ENCODE measurements around the gene BCAN. TPM values are rescaled to one million over a fixed set of nuclear protein-coding genes. Genes with fewer than 3 reads are reported as not detected.

The BCAN gene
- total and polyA plus RNA-seq, 2 experiments from 2014 or later: not detected

- in situ Hi-C loops (cut with MboI): no loop called here
- Histone ChIP-seq H3K79me2 (ENCODE audit: insufficient read depth) (no peaks in the 10 kb centered on the region), H3K9me2 (ENCODE audit: insufficient read depth) (no peaks in the 10 kb centered on the region), H3F3A (ENCODE audit: insufficient read depth) (no peaks in the 10 kb centered on the region), H3K9me3 (ENCODE audit: low read depth) (no peaks in the 10 kb centered on the region), H3K9ac (no peak overlapping the region), H3K36me3 (ENCODE audit: low read depth) (no peaks in the 10 kb centered on the region), H3K4me2 (ENCODE audit: unreplicated experiment) (no peak overlapping the region), H4K20me1 (ENCODE audit: insufficient read depth) (no peaks in the 10 kb centered on the region), H3K27me3 (replicated peaks; ENCODE audit: insufficient read depth) (no peaks in the 10 kb centered on the region), H2AFZ (no peak overlapping the region), H3K27ac (no peak overlapping the region), H3K4me1 (ENCODE audit: insufficient read depth) (no peaks in the 10 kb centered on the region), H3K4me3 (no peak overlapping the region)
- TF ChIP-seq EZH2phosphoT487 (IDR thresholded peaks at IDR 0.05; ENCODE audit: insufficient read depth, low read depth) (no peak), EZH2 (IDR thresholded peaks at IDR 0.05; ENCODE audit: insufficient read depth, poor library complexity, severe bottlenecking) (no peak)
- 65 to 100% methylated on average over 1 to 4 of the region's 4 CpGs for WGBS, 2 experiments (ENCODE audit: low coverage in 1 of 2, low lambda C conversion rate in 2 of 2, missing lambda C conversion rate in 2 of 2)
- no peak for DNase-seq
Measured at GRCh38 chr1:156670791-156671190, 28.9 kb downstream of the BCAN start.

GRCh38 chr1:156671804-156672203, 29.9 kb downstream of the BCAN start:
- no peak overlapping the region for H3K4me2 ChIP-seq (ENCODE audit: unreplicated experiment)
- no peak overlapping the region for H3K27ac ChIP-seq
- no peaks in the 10 kb centered on the region for H4K20me1 ChIP-seq (ENCODE audit: insufficient read depth)
- H3K36me3 ChIP-seq (ENCODE audit: low read depth): no peaks in the 10 kb centered on the region
- no peak overlapping the region for H2AFZ ChIP-seq
- no peak overlapping the region for H3K4me3 ChIP-seq
- no peaks in the 10 kb centered on the region for H3K4me1 ChIP-seq (ENCODE audit: insufficient read depth)
- DNase-seq: no peak
- no peaks in the 10 kb centered on the region for H3K79me2 ChIP-seq (ENCODE audit: insufficient read depth)
- H3F3A ChIP-seq (ENCODE audit: insufficient read depth): no peaks in the 10 kb centered on the region
- no peaks in the 10 kb centered on the region for H3K9me2 ChIP-seq (ENCODE audit: insufficient read depth)
- no peaks in the 10 kb centered on the region for H3K27me3 ChIP-seq (replicated peaks; ENCODE audit: insufficient read depth)
- in situ Hi-C loops (cut with MboI): no loop called here
- 81 to 90% methylated on average over 2 of the region's 2 CpGs for whole genome bisulfite sequencing, 2 experiments (ENCODE audit: low coverage in 1 of 2, low lambda C conversion rate in 2 of 2, missing lambda C conversion rate in 2 of 2)
- no peaks in the 10 kb centered on the region for H3K9me3 ChIP-seq (ENCODE audit: low read depth)
- no peak overlapping the region for H3K9ac ChIP-seq
- TF ChIP-seq EZH2 (IDR thresholded peaks at IDR 0.05; ENCODE audit: insufficient read depth, poor library complexity, severe bottlenecking) (no peak), EZH2phosphoT487 (IDR thresholded peaks at IDR 0.05; ENCODE audit: insufficient read depth, low read depth) (no peak)

DNA sequence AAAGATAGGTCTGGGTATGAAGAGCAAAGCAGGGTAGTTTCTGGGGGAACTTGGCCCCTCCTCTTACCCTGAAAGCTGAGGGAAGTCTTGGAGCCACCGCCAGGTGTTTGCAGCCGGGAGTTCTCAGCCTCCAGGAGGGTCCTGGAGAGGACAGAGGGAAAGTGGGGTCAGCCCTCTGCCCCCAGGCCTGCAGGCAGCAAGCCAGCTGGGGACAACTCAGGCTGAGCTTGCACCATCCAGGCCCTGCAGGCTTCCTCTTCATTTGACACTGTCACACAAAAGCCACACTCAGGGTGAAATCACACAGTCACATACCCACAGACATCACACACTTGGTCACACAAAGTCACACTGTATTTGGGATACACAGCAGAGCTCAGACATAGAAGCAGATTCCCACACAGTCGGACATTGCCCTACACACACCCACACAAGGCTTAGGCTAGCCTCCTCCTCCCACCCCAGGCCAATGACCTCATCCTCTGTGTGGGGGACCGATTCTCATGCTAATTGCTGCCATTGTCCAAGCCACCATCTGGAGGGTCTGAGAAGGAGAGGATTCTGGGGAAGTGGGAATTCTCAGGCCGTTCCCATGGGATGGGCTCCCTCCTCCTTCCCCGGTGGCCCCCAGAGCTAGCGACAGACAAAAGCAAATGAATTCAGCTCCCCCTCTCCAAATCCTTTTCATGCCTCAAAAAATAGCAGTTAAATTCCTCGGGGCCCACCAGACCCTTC, 31.6 kb downstream of the BCAN start:
- Histone ChIP-seq H3K27ac (no peak overlapping the region), H3K9me3 (ENCODE audit: low read depth) (no peaks in the 10 kb centered on the region), H3K27me3 (replicated peaks; ENCODE audit: insufficient read depth) (no peaks in the 10 kb centered on the region), H3K9me2 (ENCODE audit: insufficient read depth) (no peaks in the 10 kb centered on the region), H3K4me1 (ENCODE audit: insufficient read depth) (peaks cover 6% of the 10 kb centered on the region), H3K79me2 (ENCODE audit: insufficient read depth) (no peaks in the 10 kb centered on the region), H3K4me3 (no peak overlapping the region), H3K4me2 (ENCODE audit: unreplicated experiment) (no peak overlapping the region), H3K9ac (no peak overlapping the region), H3F3A (ENCODE audit: insufficient read depth) (no peaks in the 10 kb centered on the region), H2AFZ (no peak overlapping the region), H3K36me3 (ENCODE audit: low read depth) (no peaks in the 10 kb centered on the region), H4K20me1 (ENCODE audit: insufficient read depth) (no peaks in the 10 kb centered on the region)
- no peak for DNase-seq
- WGBS, 2 experiments (ENCODE audit: low coverage in 1 of 2, low lambda C conversion rate in 2 of 2, missing lambda C conversion rate in 2 of 2): 77 to 80% methylated on average over 8 of the region's 8 CpGs
- no peak for TF ChIP-seq EZH2 (IDR thresholded peaks at IDR 0.05; ENCODE audit: insufficient read depth, poor library complexity, severe bottlenecking)
- no peak for TF ChIP-seq EZH2phosphoT487 (IDR thresholded peaks at IDR 0.05; ENCODE audit: insufficient read depth, low read depth)
- in situ Hi-C loops (cut with MboI): no loop called here

GRCh38 chr1:156675210-156676113, 33.5 kb downstream of the BCAN start:
- H2AFZ ChIP-seq: no peak overlapping the region
- DNase-seq: no peak
- TF ChIP-seq EZH2phosphoT487 (IDR thresholded peaks at IDR 0.05; ENCODE audit: insufficient read depth, low read depth) (no peak), EZH2 (IDR thresholded peaks at IDR 0.05; ENCODE audit: insufficient read depth, poor library complexity, severe bottlenecking) (no peak)
- H3K4me3 ChIP-seq: peak overlapping the region; percentile 65; the same call in 1 of the 2 replicates
- H3K9me3 ChIP-seq (ENCODE audit: low read depth): no peaks in the 10 kb centered on the region
- peaks cover 6% of the 10 kb centered on the region for H3K4me1 ChIP-seq (ENCODE audit: insufficient read depth)
- peak overlapping the region; percentile 34 for H3K4me2 ChIP-seq (ENCODE audit: unreplicated experiment)
- H3K9me2 ChIP-seq (ENCODE audit: insufficient read depth): no peaks in the 10 kb centered on the region
- H3K27me3 ChIP-seq (replicated peaks; ENCODE audit: insufficient read depth): no peaks in the 10 kb centered on the region; the same call in 1 of the 2 replicates
- 78 to 79% methylated on average over 14 to 18 of the region's 18 CpGs for WGBS, 2 experiments (ENCODE audit: low coverage in 1 of 2, low lambda C conversion rate in 2 of 2, missing lambda C conversion rate in 2 of 2)
- H3F3A ChIP-seq (ENCODE audit: insufficient read depth): no peaks in the 10 kb centered on the region
- in situ Hi-C loops (cut with MboI): no loop called here
- H3K36me3 ChIP-seq (ENCODE audit: low read depth): no peaks in the 10 kb centered on the region
- no peaks in the 10 kb centered on the region for H3K79me2 ChIP-seq (ENCODE audit: insufficient read depth)
- H4K20me1 ChIP-seq (ENCODE audit: insufficient read depth): no peaks in the 10 kb centered on the region
- no peak overlapping the region for H3K27ac ChIP-seq
- H3K9ac ChIP-seq: peak overlapping the region; percentile 59
